ENCODE data around the gene EDNRA. TPM values are rescaled to one million over a fixed set of nuclear protein-coding genes. Genes with fewer than 3 reads are reported as not detected.
A peak's percentile ranks its signal among the peaks of the same experiment; 100 is the strongest.

The EDNRA gene
- total RNA-seq, 1 experiment from 2014 or later = 0.13 TPM

- TF ChIP-seq CTCF (IDR thresholded peaks at IDR 0.05) = peak; percentile 70; the same call in 1 of the 2 replicates
- no peak for TF ChIP-seq REST (IDR thresholded peaks at IDR 0.05; ENCODE audit: insufficient read depth in 1 of 2, low read depth in 2 of 2, low read length in 1 of 2)
- no peaks in the 10 kb centered on the region for H3K27me3 ChIP-seq (ENCODE audit: control insufficient read depth, insufficient read depth, low read length)
- peak; percentile 38 for DNase-seq (ENCODE audit: low read depth, low spot score)
- intact Hi-C loops (cut with micrococcal nuclease; ENCODE audit: unreplicated experiment) (loop anchor here (1.0 to 5.0 kb wide), 4 partner anchors 71 to 573 kb away; no protein-coding TSS in a partner anchor), in situ Hi-C loops (cut with HindIII; ENCODE audit: low pct_unique_long_range_greater_than_20kb, low sequenced_read_pairs) (no loop called here)
- ChIA-PET POLR2A (no interaction called here), CTCF (interaction anchor here (0.6 to 1.4 kb wide), 3 partner anchors 72 to 429 kb away, joined by 3 to 6 read pairs (median 3); no protein-coding TSS in a partner anchor)
- no peaks in the 10 kb centered on the region for H3K4me1 ChIP-seq (ENCODE audit: control insufficient read depth, insufficient read depth, low read length)
- no TSS peak for BruUV-seq (replicated peaks)
- no peak overlapping the region for H3K27ac ChIP-seq (ENCODE audit: low read length)
- H3K36me3 ChIP-seq (ENCODE audit: control insufficient read depth, insufficient read depth, low read length) = no peaks in the 10 kb centered on the region
- no peak for ATAC-seq
- H3K4me3 ChIP-seq (ENCODE audit: low read depth in 2 of 2, low read length in 2 of 2) = no peak overlapping the region
- no peaks in the 10 kb centered on the region for H3K9me3 ChIP-seq (ENCODE audit: control insufficient read depth, insufficient read depth, low read depth, low read length)
Observed at GRCh38 chr4:147590249-147590920, 109.5 kb downstream of the EDNRA start.

- Histone ChIP-seq H3K36me3 (ENCODE audit: control insufficient read depth, insufficient read depth, low read length) (no peaks in the 10 kb centered on the region), H3K27me3 (ENCODE audit: control insufficient read depth, insufficient read depth, low read length) (no peaks in the 10 kb centered on the region), H3K4me1 (ENCODE audit: control insufficient read depth, insufficient read depth, low read length) (no peaks in the 10 kb centered on the region), H3K27ac (ENCODE audit: low read length) (no peak overlapping the region), H3K4me3 (ENCODE audit: low read depth in 2 of 2, low read length in 2 of 2) (no peak overlapping the region), H3K9me3 (ENCODE audit: control insufficient read depth, insufficient read depth, low read depth, low read length) (no peaks in the 10 kb centered on the region)
- no TSS peak for BruUV-seq (replicated peaks)
- CTCF ChIA-PET = interaction anchor here (0.6 to 1.4 kb wide), 3 partner anchors 72 to 430 kb away, joined by 3 to 6 read pairs (median 3); no protein-coding TSS in a partner anchor
- intact Hi-C loops (cut with micrococcal nuclease; ENCODE audit: unreplicated experiment) = loop anchor here (2.0 to 5.0 kb wide), 2 partner anchors 430 to 574 kb away; no protein-coding TSS in a partner anchor
- in situ Hi-C loops (cut with HindIII; ENCODE audit: low pct_unique_long_range_greater_than_20kb, low sequenced_read_pairs) = no loop called here
- POLR2A ChIA-PET = no interaction called here
- DNase-seq (ENCODE audit: low read depth, low spot score) = no peak
- no peak for ATAC-seq
- TF ChIP-seq POLR2AphosphoS5 (IDR thresholded peaks at IDR 0.05; ENCODE audit: low read depth, low read length) (no peak), CTCF (IDR thresholded peaks at IDR 0.05) (no peak), TCF7L2 (IDR thresholded peaks at IDR 0.05; ENCODE audit: low read depth, low read length) (no peak), REST (IDR thresholded peaks at IDR 0.05; ENCODE audit: insufficient read depth in 1 of 2, low read depth in 2 of 2, low read length in 1 of 2) (no peak), SIN3A (IDR thresholded peaks at IDR 0.05; ENCODE audit: borderline replicate concordance, insufficient read depth, low read depth, low read length) (no peak)
Observed at GRCh38 chr4:147591106-147591505, 110.2 kb downstream of the EDNRA start.
